ENCODE data around the gene ZSWIM4. TPM values are rescaled to one million over a fixed set of nuclear protein-coding genes. Genes with fewer than 3 reads are reported as not detected.

Gene ZSWIM4
- total and polyA plus RNA-seq, 4 experiments from 2014 or later, result 0.33 to 6.6 (median 4.0) TPM

- H3K27ac ChIP-seq (ENCODE audit: low read depth, low read length), result no peak overlapping the region
- H3K36me3 ChIP-seq (ENCODE audit: insufficient read depth, low read length), result peaks cover 4% of the 10 kb centered on the region
- no peak overlapping the region for H3K4me3 Mint-ChIP-seq
- H3K36me3 Mint-ChIP-seq, result peaks cover 5 to 25% of the 10 kb centered on the region in 2 donors
- H3K9me3 ChIP-seq (ENCODE audit: control insufficient read depth in 1 of 2, low read length in 2 of 2), result no peaks in the 10 kb centered on the region
- no peak for DNase-seq
- ChIA-PET CTCF (ENCODE audit: partially characterized antibody) (no interaction called here), POLR2A (ENCODE audit: partially characterized antibody) (interaction anchor here (1.4 to 1.6 kb wide), 2 partner anchors 10 to 44 kb away, joined by 4 to 5 read pairs; no protein-coding TSS in a partner anchor)
- H3K9me3 Mint-ChIP-seq, result peaks cover 0 to 6% (median 0%) of the 10 kb centered on the region in 8 donors
- intact Hi-C loops (cut with micrococcal nuclease), result no loop called here
- H3K4me3 ChIP-seq (ENCODE audit: low read length in 2 of 2), result no peak overlapping the region
- H3K4me1 Mint-ChIP-seq, result peaks cover 12 to 37% (median 22%) of the 10 kb centered on the region in 4 donors
- H3K27ac Mint-ChIP-seq, result peak overlapping the region in 6 of 7 donors; percentile 53 to 100 (median 60)
- H3K27me3 ChIP-seq (ENCODE audit: insufficient read depth, low read length), result no peaks in the 10 kb centered on the region
- H3K27me3 Mint-ChIP-seq, result no peaks in the 10 kb centered on the region
- peaks cover 31% of the 10 kb centered on the region for H3K4me1 ChIP-seq (ENCODE audit: insufficient read depth, low read length)
Measured at GRCh38 chr19:13831537-13832467, 36.6 kb downstream of the ZSWIM4 start.

GRCh38 chr19:13833330-13834243 is 38.3 kb downstream of the ZSWIM4 start:
- POLR2A ChIA-PET (ENCODE audit: partially characterized antibody), result interaction anchor here (0.8 to 9.7 kb wide), 8 partner anchors 8 to 45 kb away, joined by 3 to 204 read pairs (median 4); partner anchors contain the start of gene ZSWIM4
- Mint-ChIP-seq H3K4me1 (peaks cover 17 to 50% (median 30%) of the 10 kb centered on the region in 4 donors), H3K27ac (peak overlapping the region; percentile 96 to 100 (median 97)), H3K36me3 (peaks cover 5 to 30% of the 10 kb centered on the region in 2 donors), H3K4me3 (peak overlapping the region; percentile 83 to 88 (median 86)), H3K9me3 (peaks cover 0 to 6% (median 0%) of the 10 kb centered on the region in 8 donors), H3K27me3 (no peaks in the 10 kb centered on the region)
- Histone ChIP-seq H3K27me3 (ENCODE audit: insufficient read depth, low read length) (no peaks in the 10 kb centered on the region), H3K36me3 (ENCODE audit: insufficient read depth, low read length) (peaks cover 4% of the 10 kb centered on the region), H3K4me3 (ENCODE audit: low read length in 2 of 2) (peak overlapping the region; percentile 36 to 47), H3K9me3 (ENCODE audit: control insufficient read depth in 1 of 2, low read length in 2 of 2) (no peaks in the 10 kb centered on the region), H3K27ac (ENCODE audit: low read depth, low read length) (peak overlapping the region; percentile 92), H3K4me1 (ENCODE audit: insufficient read depth, low read length) (peaks cover 49% of the 10 kb centered on the region)
- intact Hi-C loops (cut with micrococcal nuclease), result loop anchor here (1.0 kb wide), 2 partner anchors 14 to 38 kb away; partner anchors contain the start of gene ZSWIM4
- peak; percentile 90 to 94 (median 91) for DNase-seq
- CTCF ChIA-PET (ENCODE audit: partially characterized antibody), result interaction anchor here (0.8 to 5.7 kb wide), 4 partner anchors 8 to 47 kb away, joined by 3 to 37 read pairs (median 6); no protein-coding TSS in a partner anchor

- no peaks in the 10 kb centered on the region for H3K27me3 ChIP-seq (ENCODE audit: insufficient read depth, low read length)
- peak overlapping the region; percentile 92 for H3K27ac ChIP-seq (ENCODE audit: low read depth, low read length)
- DNase-seq, result no peak
- H3K4me1 Mint-ChIP-seq, result peaks cover 21 to 59% (median 36%) of the 10 kb centered on the region in 4 donors
- H3K27me3 Mint-ChIP-seq, result no peaks in the 10 kb centered on the region
- peaks cover 4% of the 10 kb centered on the region for H3K36me3 ChIP-seq (ENCODE audit: insufficient read depth, low read length)
- CTCF ChIA-PET (ENCODE audit: partially characterized antibody), result interaction anchor here (1.1 to 5.7 kb wide), 6 partner anchors 10 to 48 kb away, joined by 3 to 37 read pairs (median 5); no protein-coding TSS in a partner anchor
- H3K9me3 Mint-ChIP-seq, result peaks cover 0 to 6% (median 0%) of the 10 kb centered on the region in 8 donors
- POLR2A ChIA-PET (ENCODE audit: partially characterized antibody), result interaction anchor here (0.8 to 9.7 kb wide), 6 partner anchors 11 to 46 kb away, joined by 3 to 204 read pairs (median 87); partner anchors contain the start of gene ZSWIM4
- H3K36me3 Mint-ChIP-seq, result peaks cover 5 to 33% of the 10 kb centered on the region in 2 donors
- H3K27ac Mint-ChIP-seq, result peak overlapping the region; percentile 96 to 100 (median 97)
- peak overlapping the region in 1 of 2 donors; percentile 36 for H3K4me3 ChIP-seq (ENCODE audit: low read length in 2 of 2)
- H3K4me1 ChIP-seq (ENCODE audit: insufficient read depth, low read length), result peaks cover 57% of the 10 kb centered on the region
- H3K9me3 ChIP-seq (ENCODE audit: control insufficient read depth in 1 of 2, low read length in 2 of 2), result no peaks in the 10 kb centered on the region
- intact Hi-C loops (cut with micrococcal nuclease), result no loop called here
- H3K4me3 Mint-ChIP-seq, result peak overlapping the region; percentile 73 to 88 (median 84)
Measured at GRCh38 chr19:13834244-13835069, 39.2 kb downstream of the ZSWIM4 start.

GRCh38 chr19:13835791-13836723 is 40.8 kb downstream of the ZSWIM4 start:
- Histone ChIP-seq H3K36me3 (ENCODE audit: insufficient read depth, low read length) (peaks cover 4% of the 10 kb centered on the region), H3K4me1 (ENCODE audit: insufficient read depth, low read length) (peaks cover 71% of the 10 kb centered on the region), H3K27ac (ENCODE audit: low read depth, low read length) (peak overlapping the region; percentile 98), H3K4me3 (ENCODE audit: low read length in 2 of 2) (peak overlapping the region in 1 of 2 donors; percentile 26), H3K9me3 (ENCODE audit: control insufficient read depth in 1 of 2, low read length in 2 of 2) (no peaks in the 10 kb centered on the region), H3K27me3 (ENCODE audit: insufficient read depth, low read length) (no peaks in the 10 kb centered on the region)
- H3K36me3 Mint-ChIP-seq, result peaks cover 5 to 42% of the 10 kb centered on the region in 2 donors
- ChIA-PET CTCF (ENCODE audit: partially characterized antibody) (interaction anchor here (0.7 to 5.7 kb wide), 15 partner anchors 9 to 50 kb away, joined by 3 to 37 read pairs (median 5); no protein-coding TSS in a partner anchor), POLR2A (ENCODE audit: partially characterized antibody) (interaction anchor here (0.5 to 9.7 kb wide), 21 partner anchors 8 to 683 kb away, joined by 3 to 204 read pairs (median 4); partner anchors contain the start of genes C19orf53 and ZSWIM4)
- intact Hi-C loops (cut with micrococcal nuclease), result no loop called here
- H3K4me3 Mint-ChIP-seq, result peak overlapping the region in 7 of 8 donors; percentile 52 to 91 (median 81)
- peaks cover 0 to 4% (median 0%) of the 10 kb centered on the region in 8 donors for H3K9me3 Mint-ChIP-seq
- DNase-seq, result peak in 3 of 5 donors; percentile 10 to 39 (median 10)
- peaks cover 27 to 75% (median 43%) of the 10 kb centered on the region in 4 donors for H3K4me1 Mint-ChIP-seq
- peak overlapping the region; percentile 95 to 100 (median 99) for H3K27ac Mint-ChIP-seq
- H3K27me3 Mint-ChIP-seq, result no peaks in the 10 kb centered on the region

GRCh38 chr19:13838435-13839129 is 43.3 kb downstream of the ZSWIM4 start:
- peaks cover 26 to 87% (median 47%) of the 10 kb centered on the region in 4 donors for H3K4me1 Mint-ChIP-seq
- peak overlapping the region; percentile 83 to 97 (median 90) for H3K4me3 Mint-ChIP-seq
- peak overlapping the region; percentile 63 to 86 for H3K4me3 ChIP-seq (ENCODE audit: low read length in 2 of 2)
- no peaks in the 10 kb centered on the region for H3K27me3 ChIP-seq (ENCODE audit: insufficient read depth, low read length)
- peaks cover 5 to 42% of the 10 kb centered on the region in 2 donors for H3K36me3 Mint-ChIP-seq
- H3K4me1 ChIP-seq (ENCODE audit: insufficient read depth, low read length), result peaks cover 77% of the 10 kb centered on the region
- H3K27ac Mint-ChIP-seq, result peak overlapping the region; percentile 99 to 100 (median 99)
- H3K27me3 Mint-ChIP-seq, result no peaks in the 10 kb centered on the region
- peaks cover 4% of the 10 kb centered on the region for H3K36me3 ChIP-seq (ENCODE audit: insufficient read depth, low read length)
- H3K9me3 ChIP-seq (ENCODE audit: control insufficient read depth in 1 of 2, low read length in 2 of 2), result no peaks in the 10 kb centered on the region
- intact Hi-C loops (cut with micrococcal nuclease), result loop anchor here (1.0 to 2.0 kb wide), 3 partner anchors 9 to 44 kb away; partner anchors contain the start of gene ZSWIM4
- ChIA-PET POLR2A (ENCODE audit: partially characterized antibody) (interaction anchor here (0.6 to 9.7 kb wide), 12 partner anchors 9 to 498 kb away, joined by 3 to 204 read pairs (median 5); partner anchors contain the start of genes ASF1B, MRI1, RFX1 and ZSWIM4), CTCF (ENCODE audit: partially characterized antibody) (interaction anchor here (1.1 to 5.7 kb wide), 4 partner anchors 9 to 52 kb away, joined by 3 to 37 read pairs (median 20); partner anchors contain the start of gene ZSWIM4)
- peaks cover 0 to 3% (median 0%) of the 10 kb centered on the region in 8 donors for H3K9me3 Mint-ChIP-seq
- H3K27ac ChIP-seq (ENCODE audit: low read depth, low read length), result peak overlapping the region; percentile 98
- DNase-seq, result peak in 1 of 5 donors; percentile 15

Measured in CD4-positive, alpha-beta memory T cell (primary cell).